CD4-positive, alpha-beta T cell (primary cell): ENCODE measurements around the gene EP300. TPM values are rescaled to one million over a fixed set of nuclear protein-coding genes. Genes with fewer than 3 reads are reported as not detected.

Experiments used
- ATAC-seq: fragments of 200-7000 bp; cut with Tn5 transposase; one replicate; pipeline ENCODE4 v1.10.0; 2022; ENCODE audit warnings: mild to moderate bottlenecking; ENCODE audit not compliant: poor library complexity
- CTCF ChIA-PET: fragments of 350-600 bp; sonication (Branson Sonifier 250); formaldehyde crosslinking; loops from one replicate; lab custom pipeline; 2021; ENCODE audit warnings: antibody characterized with exemption, inconsistent platforms; lab: Charles Lee
- POLR2A ChIA-PET: fragments of 350-600 bp; sonication (Branson Sonifier 250); formaldehyde crosslinking; loops from one replicate; lab custom pipeline; 2021; ENCODE audit warnings: antibody characterized with exemption, inconsistent platforms; lab: Charles Lee
- DNase-seq, 14 experiments: peaks; one replicate each; pipeline ENCODE4 v3.0.0-alpha.2; 2013 to 2020; ENCODE audit warnings: mixed read lengths in 2 of 14
- H3K27ac ChIP-seq, 2 donors: one replicate each; pipeline versions ENCODE4 v1.5.1 to v1.7.0; 2013; ENCODE audit warnings: low read length in 2 of 2, low read depth in 1 of 2, mild to moderate bottlenecking in 1 of 2
- H3K27me3 ChIP-seq, 2 experiments: 1 replicate in 1 of 2; 2 replicates in 1 of 2; pipeline versions ENCODE4 v1.6.1 to v1.7.0; 2013; ENCODE audit warnings: low read length in 2 of 2, control low read depth in 1 of 2, mild to moderate bottlenecking in 1 of 2, moderate library complexity in 1 of 2; ENCODE audit not compliant: insufficient read depth in 2 of 2, control insufficient read depth in 1 of 2
- H3K36me3 ChIP-seq: one replicate; pipeline ENCODE4 v1.6.1; 2013; ENCODE audit warnings: low read length, control low read depth; ENCODE audit not compliant: insufficient read depth
- H3K4me1 ChIP-seq: one replicate; pipeline ENCODE4 v1.6.1; 2013; ENCODE audit warnings: low read length, control low read depth; ENCODE audit not compliant: insufficient read depth
- H3K4me3 ChIP-seq: one replicate; pipeline ENCODE4 v1.5.1; 2013; ENCODE audit warnings: mild to moderate bottlenecking, low read length, moderate library complexity
- H3K9me3 ChIP-seq, 2 experiments: 1 replicate in 1 of 2; 2 replicates in 1 of 2; pipeline versions ENCODE4 v1.6.1 to v1.7.0; 2013; ENCODE audit warnings: low read length in 2 of 2, mild to moderate bottlenecking in 2 of 2, control low read depth in 1 of 2, moderate library complexity in 1 of 2; ENCODE audit not compliant: control insufficient read depth in 1 of 2, insufficient read depth in 1 of 2
- H3K27ac Mint-ChIP-seq: one replicate; pipeline ENCODE4 v1.8.0; 2020; ENCODE audit warnings: mixed read lengths
- H3K27me3 Mint-ChIP-seq: one replicate; pipeline ENCODE4 v1.8.0; 2021; ENCODE audit warnings: mixed read lengths
- H3K36me3 Mint-ChIP-seq: one replicate; pipeline ENCODE4 v1.8.0; 2021; ENCODE audit warnings: low read depth, mixed read lengths
- H3K4me1 Mint-ChIP-seq: one replicate; pipeline ENCODE4 v1.8.0; 2021; ENCODE audit warnings: low read depth, mixed read lengths
- H3K4me3 Mint-ChIP-seq: one replicate; pipeline ENCODE4 v1.8.0; 2020; ENCODE audit warnings: mild to moderate bottlenecking, mixed read lengths
- H3K9me3 Mint-ChIP-seq: one replicate; pipeline ENCODE4 v1.8.0; 2020; ENCODE audit warnings: mixed read lengths
- CTCF ChIP-seq: fragments of 200-600 bp; IDR thresholded peaks from one replicate; pipeline ENCODE4 v1.8.0; 2022; ENCODE audit warnings: antibody characterized with exemption, mild to moderate bottlenecking
- intact Hi-C, 2 experiments: fragments of 100-400 bp; cut with DNase I in 1 of 2; cut with micrococcal nuclease in 1 of 2; formaldehyde crosslinking; loops; one replicate each; pipeline versions ENCODE4 v1.15.1 to v1.9.0; 2023 to 2025; cut with DNase I, micrococcal nuclease
- total RNA-seq, 174 experiments: library from RNA in 2 of 174; stranded (reverse) in 2 of 174; gene quantifications; one replicate each; pipeline ENCODE4 v1.2.3 and lab custom pipeline; 2021 to 2026

Gene EP300
- total RNA-seq, 2 experiments from 2014 or later: 126 to 134 TPM

- Mint-ChIP-seq H3K36me3 (no peaks in the 10 kb centered on the region), H3K9me3 (no peaks in the 10 kb centered on the region), H3K4me3 (no peak overlapping the region), H3K27ac (no peak overlapping the region), H3K27me3 (peaks cover 6% of the 10 kb centered on the region), H3K4me1 (no peaks in the 10 kb centered on the region)
- no peak for TF ChIP-seq CTCF
- Histone ChIP-seq H3K27ac (no peak overlapping the region), H3K4me3 (no peak overlapping the region), H3K4me1 (no peaks in the 10 kb centered on the region), H3K36me3 (no peaks in the 10 kb centered on the region), H3K27me3 (no peaks in the 10 kb centered on the region), H3K9me3 (no peaks in the 10 kb centered on the region)
- POLR2A ChIA-PET: no interaction called here
- CTCF ChIA-PET: interaction anchor here (0.7 to 1.0 kb wide), 2 partner anchors 15 to 30 kb away, joined by 3 to 5 read pairs; no protein-coding TSS in a partner anchor
- no peak for ATAC-seq
- intact Hi-C loops: no loop called here
- DNase-seq: no peak
These were observed 17.3 kb upstream of the EP300 start for GRCh38 chr22:41074941-41075710.

GRCh38 chr22:41075946-41076345 is 16.4 kb upstream of the EP300 start:
- Histone ChIP-seq H3K4me3 (no peak overlapping the region), H3K9me3 (no peaks in the 10 kb centered on the region), H3K4me1 (no peaks in the 10 kb centered on the region), H3K36me3 (no peaks in the 10 kb centered on the region), H3K27me3 (no peaks in the 10 kb centered on the region), H3K27ac (no peak overlapping the region)
- DNase-seq: no peak
- POLR2A ChIA-PET: no interaction called here
- Mint-ChIP-seq H3K9me3 (no peaks in the 10 kb centered on the region), H3K4me1 (no peaks in the 10 kb centered on the region), H3K27ac (no peak overlapping the region), H3K27me3 (peaks cover 6% of the 10 kb centered on the region), H3K4me3 (no peak overlapping the region), H3K36me3 (no peaks in the 10 kb centered on the region)
- ATAC-seq: no peak
- CTCF ChIA-PET: no interaction called here
- intact Hi-C loops: no loop called here
- TF ChIP-seq CTCF: no peak

GRCh38 chr22:41076857-41077256 is 15.5 kb upstream of the EP300 start:
- no peaks in the 10 kb centered on the region for H3K9me3 Mint-ChIP-seq
- ATAC-seq (no peak), DNase-seq (no peak)
- TF ChIP-seq CTCF: no peak
- Histone ChIP-seq H3K9me3 (no peaks in the 10 kb centered on the region), H3K27me3 (no peaks in the 10 kb centered on the region), H3K4me3 (no peak overlapping the region), H3K27ac (no peak overlapping the region), H3K4me1 (no peaks in the 10 kb centered on the region), H3K36me3 (no peaks in the 10 kb centered on the region)
- H3K4me3 Mint-ChIP-seq: no peak overlapping the region
- ChIA-PET POLR2A (no interaction called here), CTCF (no interaction called here)
- peaks cover 6% of the 10 kb centered on the region for H3K27me3 Mint-ChIP-seq
- no peak overlapping the region for H3K27ac Mint-ChIP-seq
- intact Hi-C loops: no loop called here
- no peaks in the 10 kb centered on the region for H3K4me1 Mint-ChIP-seq
- no peaks in the 10 kb centered on the region for H3K36me3 Mint-ChIP-seq
